Kidney (tissue), 14 donors: ENCODE results near the gene PSIP1. TPM values are rescaled to one million over a fixed set of nuclear protein-coding genes. Genes with fewer than 3 reads are reported as not detected.

Experiments used
- DNase-seq, 5 donors: peaks; one replicate each; pipeline ENCODE4 v3.0.0-alpha.2; 2013 to 2020
- FAIRE-seq: peaks from 2 replicates; lab custom pipeline; 2012; peaks lifted over from hg19 to GRCh38; lab: Jason Lieb, UNC
- H3K27ac ChIP-seq, 2 donors: one replicate each; pipeline ENCODE4 v1.7.0; 2013; ENCODE audit warnings: low read depth in 2 of 2, low read length in 2 of 2, inconsistent platforms in 1 of 2
- H3K27me3 ChIP-seq: one replicate; pipeline ENCODE4 v1.7.1; 2013; ENCODE audit warnings: low read length, inconsistent platforms; ENCODE audit not compliant: control insufficient read depth, insufficient read depth
- H3K36me3 ChIP-seq, 3 donors: one replicate each; pipeline versions ENCODE4 v1.7.0 to v1.7.1; 2013; ENCODE audit warnings: low read length in 3 of 3, control low read depth in 1 of 3, inconsistent platforms in 1 of 3; ENCODE audit not compliant: insufficient read depth in 3 of 3, control insufficient read depth in 2 of 3
- H3K4me1 ChIP-seq, 3 donors: one replicate each; pipeline versions ENCODE4 v1.7.0 to v1.7.1; 2013; ENCODE audit warnings: low read length in 3 of 3, inconsistent platforms in 1 of 3, low read depth in 1 of 3; ENCODE audit not compliant: control insufficient read depth in 2 of 3, insufficient read depth in 2 of 3
- H3K4me3 ChIP-seq, 3 donors: one replicate each; pipeline versions ENCODE4 v1.7.0 to v1.8.1; 2013; ENCODE audit warnings: low read length in 3 of 3, control low read depth in 1 of 3, inconsistent platforms in 1 of 3
- H3K9ac ChIP-seq, 3 donors: one replicate each; pipeline versions ENCODE4 v1.7.0 to v1.7.1; 2013; ENCODE audit warnings: low read length in 3 of 3, control low read depth in 1 of 3, inconsistent platforms in 1 of 3
- H3K9me3 ChIP-seq, 3 donors: one replicate each; pipeline versions ENCODE4 v1.7.0 to v1.7.1; 2013; ENCODE audit warnings: low read length in 3 of 3, control low read depth in 1 of 3, inconsistent platforms in 1 of 3; ENCODE audit not compliant: control insufficient read depth in 2 of 3, insufficient read depth in 1 of 3
- intact Hi-C: fragments of 100-400 bp; cut with DNase I; formaldehyde crosslinking; loops from one replicate; pipeline ENCODE4 v1.11.1; 2022
- polyA plus RNA-seq: library from polyadenylated mRNA; stranded (reverse); fragments of 350-450 nt; fragmentation: Illumina TruSeq; extraction: RNeasy Lipid Tissue Mini Kit (QIAGEN cat#74804); gene quantifications from one replicate; pipeline ENCODE4 v1.2.3, GENCODE V29; 2014; ENCODE audit warnings: low read depth, low replicate concordance; ENCODE audit not compliant: insufficient read depth
- total RNA-seq: library from RNA; stranded (reverse); fragmentation: NEBNext Ultra II Directional; extraction: Animal tissue kit (Norgen Biotek cat#: 25700); gene quantifications from one replicate; pipeline ENCODE4 v1.2.1, GENCODE V29; 2021
- TF ChIP-seq, protein P1 (sequence below): IDR thresholded peaks from 3 replicates; pipeline ENCODE4 v1.5.1; 2012; ENCODE audit warnings: mild to moderate bottlenecking, moderate library complexity, borderline replicate concordance; ENCODE audit not compliant: insufficient read depth; ENCODE audit errors: extremely low read depth
- donor health status: control.
- donor health status: control.
- donor health status: control.
- donor health status: control.
- donor health status: control.
- donor health status: DM: yes; HTN: yes; CAD: no.
- donor health status: Normal renal cell carcinoma (clear cell type).

PSIP1 gene
- total and polyA plus RNA-seq, 2 donors from 2014 or later, result 31.1 to 43.9 TPM

DNA sequence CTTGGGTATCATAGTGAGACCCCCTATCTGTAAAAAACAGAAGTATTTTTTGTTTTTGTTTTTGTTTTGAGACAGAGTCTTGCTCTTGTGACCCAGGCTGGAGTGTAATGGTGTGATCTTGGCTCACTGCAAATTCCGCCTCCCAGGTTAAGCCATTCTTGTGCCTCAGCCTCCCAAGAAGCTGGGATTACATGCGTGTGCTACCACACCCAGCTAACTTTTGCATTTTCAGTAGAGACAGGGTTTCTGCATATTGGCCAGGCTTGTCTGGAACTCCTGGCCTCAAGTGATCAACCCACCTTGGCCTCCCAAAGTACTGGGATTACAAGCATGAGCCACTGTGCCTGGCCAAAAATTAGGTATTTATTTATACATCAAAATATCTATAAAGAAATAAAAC lies 31.9 kb upstream of the PSIP1 start:
- DNase-seq (no peak), FAIRE-seq (no peak)
- Histone ChIP-seq H3K9me3 (no peaks in the 10 kb centered on the region), H3K27ac (no peak overlapping the region), H3K27me3 (no peaks in the 10 kb centered on the region), H3K4me3 (no peak overlapping the region), H3K36me3 (no peaks in the 10 kb centered on the region), H3K9ac (no peak overlapping the region), H3K4me1 (peaks cover 0 to 3% (median 0%) of the 10 kb centered on the region in 3 donors)
- TF ChIP-seq, protein P1, sequence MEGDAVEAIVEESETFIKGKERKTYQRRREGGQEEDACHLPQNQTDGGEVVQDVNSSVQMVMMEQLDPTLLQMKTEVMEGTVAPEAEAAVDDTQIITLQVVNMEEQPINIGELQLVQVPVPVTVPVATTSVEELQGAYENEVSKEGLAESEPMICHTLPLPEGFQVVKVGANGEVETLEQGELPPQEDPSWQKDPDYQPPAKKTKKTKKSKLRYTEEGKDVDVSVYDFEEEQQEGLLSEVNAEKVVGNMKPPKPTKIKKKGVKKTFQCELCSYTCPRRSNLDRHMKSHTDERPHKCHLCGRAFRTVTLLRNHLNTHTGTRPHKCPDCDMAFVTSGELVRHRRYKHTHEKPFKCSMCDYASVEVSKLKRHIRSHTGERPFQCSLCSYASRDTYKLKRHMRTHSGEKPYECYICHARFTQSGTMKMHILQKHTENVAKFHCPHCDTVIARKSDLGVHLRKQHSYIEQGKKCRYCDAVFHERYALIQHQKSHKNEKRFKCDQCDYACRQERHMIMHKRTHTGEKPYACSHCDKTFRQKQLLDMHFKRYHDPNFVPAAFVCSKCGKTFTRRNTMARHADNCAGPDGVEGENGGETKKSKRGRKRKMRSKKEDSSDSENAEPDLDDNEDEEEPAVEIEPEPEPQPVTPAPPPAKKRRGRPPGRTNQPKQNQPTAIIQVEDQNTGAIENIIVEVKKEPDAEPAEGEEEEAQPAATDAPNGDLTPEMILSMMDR, result no peak
- intact Hi-C loops, result no loop called here

DNA sequence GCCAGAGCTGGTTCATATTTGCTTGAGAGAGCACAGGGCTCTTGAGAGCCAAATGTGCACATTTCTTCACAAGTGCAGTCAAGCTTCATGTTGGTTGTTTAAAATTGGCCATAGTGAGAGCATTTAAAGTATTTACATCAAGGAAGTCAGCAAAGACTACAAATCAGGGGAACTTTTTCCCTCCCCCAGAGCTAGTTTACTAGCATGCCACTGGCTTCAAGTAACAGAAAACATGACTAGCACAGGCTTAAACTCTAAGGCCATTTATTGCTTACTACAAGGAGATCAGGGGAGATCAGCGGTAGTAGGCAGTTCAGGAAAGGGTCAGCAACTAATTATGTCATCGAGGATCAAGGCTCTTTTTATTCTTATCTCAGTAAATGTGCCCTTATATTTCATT lies 31.1 kb upstream of the PSIP1 start:
- DNase-seq (peak in 3 of 5 donors; percentile 22 to 70 (median 55)), FAIRE-seq (no peak)
- Histone ChIP-seq H3K4me1 (peaks cover 0 to 3% (median 0%) of the 10 kb centered on the region in 3 donors), H3K27me3 (no peaks in the 10 kb centered on the region), H3K27ac (no peak overlapping the region), H3K9ac (no peak overlapping the region), H3K36me3 (no peaks in the 10 kb centered on the region), H3K9me3 (no peaks in the 10 kb centered on the region), H3K4me3 (no peak overlapping the region)
- intact Hi-C loops, result no loop called here
- TF ChIP-seq, protein P1, result no peak

DNA sequence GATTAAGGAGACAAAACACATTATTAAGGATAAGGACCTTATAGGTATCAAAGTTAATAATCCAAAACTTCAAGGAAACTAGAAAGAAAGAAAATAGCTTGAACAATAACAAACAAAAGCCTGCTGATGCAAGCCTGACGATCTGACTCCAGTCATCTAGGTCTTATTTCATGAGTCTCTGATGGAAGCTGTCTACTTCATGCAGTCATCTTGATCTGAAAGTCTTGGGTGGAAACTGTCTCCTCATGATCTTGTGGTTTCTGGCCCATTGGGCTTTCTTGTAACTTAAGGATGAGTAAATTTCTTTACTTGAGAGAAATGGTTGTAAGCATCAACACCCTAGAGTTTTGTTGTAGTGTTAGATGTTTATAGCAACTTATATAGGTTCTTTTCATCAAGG lies 20.6 kb upstream of the PSIP1 start:
- H3K4me3 ChIP-seq, result no peak overlapping the region
- no peak for FAIRE-seq
- H3K9ac ChIP-seq, result no peak overlapping the region
- intact Hi-C loops, result no loop called here
- TF ChIP-seq, protein P1, result no peak
- no peaks in the 10 kb centered on the region for H3K27me3 ChIP-seq
- H3K36me3 ChIP-seq, result no peaks in the 10 kb centered on the region
- H3K27ac ChIP-seq, result no peak overlapping the region
- H3K4me1 ChIP-seq, result no peaks in the 10 kb centered on the region
- DNase-seq, result no peak
- no peaks in the 10 kb centered on the region for H3K9me3 ChIP-seq
